ENCODE results near the gene ABI3.

DNA sequence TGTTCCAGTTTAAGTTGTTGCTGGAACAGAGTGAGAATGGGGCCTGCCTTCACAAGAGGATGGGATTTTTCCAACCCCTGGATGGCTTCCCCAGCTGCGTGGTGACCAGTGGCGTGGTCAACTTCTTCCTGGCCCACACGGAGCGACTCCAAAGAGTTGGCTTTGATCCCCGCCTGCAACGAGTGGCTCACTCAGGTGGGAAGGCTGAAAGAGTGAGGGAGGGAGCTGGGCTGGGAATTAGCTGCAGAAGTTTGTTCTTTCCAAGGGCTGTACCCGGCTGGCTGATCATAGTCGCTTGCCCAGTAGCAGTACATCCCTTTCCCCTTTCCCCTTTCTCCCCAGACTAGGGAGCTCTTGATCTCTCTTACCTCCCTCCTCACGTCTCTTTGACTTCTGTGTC, 41.8 kb upstream of the ABI3 start:
- TF ChIP-seq POLR2A (IDR thresholded peaks at IDR 0.05): no peak
- TF ChIP-seq, protein P1, sequence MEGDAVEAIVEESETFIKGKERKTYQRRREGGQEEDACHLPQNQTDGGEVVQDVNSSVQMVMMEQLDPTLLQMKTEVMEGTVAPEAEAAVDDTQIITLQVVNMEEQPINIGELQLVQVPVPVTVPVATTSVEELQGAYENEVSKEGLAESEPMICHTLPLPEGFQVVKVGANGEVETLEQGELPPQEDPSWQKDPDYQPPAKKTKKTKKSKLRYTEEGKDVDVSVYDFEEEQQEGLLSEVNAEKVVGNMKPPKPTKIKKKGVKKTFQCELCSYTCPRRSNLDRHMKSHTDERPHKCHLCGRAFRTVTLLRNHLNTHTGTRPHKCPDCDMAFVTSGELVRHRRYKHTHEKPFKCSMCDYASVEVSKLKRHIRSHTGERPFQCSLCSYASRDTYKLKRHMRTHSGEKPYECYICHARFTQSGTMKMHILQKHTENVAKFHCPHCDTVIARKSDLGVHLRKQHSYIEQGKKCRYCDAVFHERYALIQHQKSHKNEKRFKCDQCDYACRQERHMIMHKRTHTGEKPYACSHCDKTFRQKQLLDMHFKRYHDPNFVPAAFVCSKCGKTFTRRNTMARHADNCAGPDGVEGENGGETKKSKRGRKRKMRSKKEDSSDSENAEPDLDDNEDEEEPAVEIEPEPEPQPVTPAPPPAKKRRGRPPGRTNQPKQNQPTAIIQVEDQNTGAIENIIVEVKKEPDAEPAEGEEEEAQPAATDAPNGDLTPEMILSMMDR (IDR thresholded peaks at IDR 0.05): no peak
